ENCODE data around the gene PAPPA.

The PAPPA gene

GRCh38 chr9:116232424-116233159, 79.0 kb downstream of the PAPPA start:
- DNase-seq = no peak

DNA sequence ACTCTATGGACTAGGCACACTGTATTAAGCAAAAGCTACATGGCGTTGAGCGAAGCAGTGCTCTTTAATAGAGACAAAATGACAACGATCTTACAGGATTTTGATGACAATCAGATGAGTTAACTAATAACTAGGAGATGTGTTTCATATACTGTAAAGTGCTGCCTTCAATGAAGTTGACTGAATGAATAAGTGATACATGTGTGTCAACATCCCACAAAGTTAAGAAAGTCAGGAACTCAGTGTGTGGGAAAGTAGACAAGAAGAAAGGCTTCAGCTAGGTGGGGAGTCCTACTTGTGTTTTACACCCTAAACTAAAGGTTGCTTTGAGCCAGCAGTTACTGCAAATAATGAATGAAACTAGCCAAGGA, 79.6 kb downstream of the PAPPA start:
- no peak for DNase-seq

DNA sequence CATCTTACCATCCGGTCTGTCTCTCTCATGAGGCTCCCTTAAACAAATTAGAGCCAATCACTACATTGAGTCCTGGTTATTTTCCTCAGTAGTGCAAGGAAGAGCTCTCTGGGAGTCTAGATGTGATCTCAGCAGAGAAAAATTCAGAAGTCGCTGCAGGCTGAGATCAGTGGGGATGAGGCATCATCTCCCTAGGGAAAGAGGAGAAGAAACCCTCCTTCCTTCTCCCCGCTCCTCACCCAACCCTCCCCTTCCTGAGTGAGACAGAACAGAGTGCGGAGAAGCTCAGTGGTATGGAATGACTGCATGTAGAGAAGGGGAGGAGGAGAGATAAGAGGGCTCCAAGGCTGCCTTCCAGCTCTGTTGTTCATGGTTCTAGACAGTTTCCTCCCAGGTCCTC, 80.5 kb downstream of the PAPPA start:
- no peak for DNase-seq

DNA sequence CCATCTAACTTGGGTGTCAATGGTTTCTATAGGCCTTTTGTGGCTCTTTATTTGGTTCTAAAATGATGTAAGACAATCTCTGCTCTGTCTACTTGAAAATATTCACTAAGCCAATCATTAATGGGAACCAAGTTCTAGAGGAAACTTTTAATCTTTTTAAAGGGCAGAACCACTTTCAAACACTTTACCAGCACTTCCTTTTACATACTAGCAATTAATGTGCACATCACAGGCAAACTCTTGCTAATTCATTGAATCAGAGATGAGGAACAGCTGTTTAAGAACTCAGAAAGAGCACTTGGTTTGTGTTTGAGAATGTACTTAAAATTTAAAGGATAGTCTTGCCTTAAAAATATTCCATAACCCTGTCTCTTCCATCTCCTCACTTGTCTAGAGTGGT, 83.4 kb downstream of the PAPPA start:
- DNase-seq = no peak

DNA sequence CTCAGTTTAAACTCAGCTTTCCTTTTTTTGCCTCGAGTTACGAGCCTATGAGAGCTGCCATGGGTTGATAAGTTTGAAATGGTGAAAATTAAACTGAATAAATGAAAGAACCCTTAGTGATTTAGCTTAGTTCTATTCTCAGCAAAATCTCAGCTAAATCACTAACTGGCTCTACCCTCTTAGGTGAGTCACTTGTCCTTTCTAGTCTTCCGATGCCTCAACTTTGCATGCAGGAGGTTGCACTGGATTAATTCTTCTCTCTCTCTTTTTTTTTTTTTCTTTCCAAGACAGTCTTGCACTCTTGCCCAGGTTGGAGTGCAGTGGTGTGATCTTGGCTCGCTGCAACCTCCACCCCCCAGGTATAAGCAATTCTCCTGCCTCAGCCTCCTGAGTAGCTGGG, 83.9 kb downstream of the PAPPA start:
- DNase-seq = no peak

DNA sequence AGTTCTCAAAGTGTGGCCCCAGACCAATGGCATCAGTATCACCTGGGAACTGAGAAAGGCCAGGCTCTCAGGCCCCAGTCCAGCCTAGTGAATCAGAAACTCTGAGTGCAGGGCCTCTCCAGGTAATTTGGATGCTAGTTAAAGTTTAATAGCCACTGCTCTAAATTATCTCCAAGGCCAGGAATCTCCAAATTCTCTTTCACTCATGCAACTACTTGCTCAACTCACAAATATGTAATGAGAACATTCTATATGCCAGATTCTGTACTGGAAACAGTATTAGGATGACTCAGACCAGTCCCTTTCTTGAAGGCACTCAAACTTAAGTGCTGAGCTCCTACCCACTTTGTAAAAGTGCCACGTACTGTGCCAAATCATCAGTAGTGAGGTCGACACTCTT, 84.6 kb downstream of the PAPPA start:
- no peak for DNase-seq

DNA sequence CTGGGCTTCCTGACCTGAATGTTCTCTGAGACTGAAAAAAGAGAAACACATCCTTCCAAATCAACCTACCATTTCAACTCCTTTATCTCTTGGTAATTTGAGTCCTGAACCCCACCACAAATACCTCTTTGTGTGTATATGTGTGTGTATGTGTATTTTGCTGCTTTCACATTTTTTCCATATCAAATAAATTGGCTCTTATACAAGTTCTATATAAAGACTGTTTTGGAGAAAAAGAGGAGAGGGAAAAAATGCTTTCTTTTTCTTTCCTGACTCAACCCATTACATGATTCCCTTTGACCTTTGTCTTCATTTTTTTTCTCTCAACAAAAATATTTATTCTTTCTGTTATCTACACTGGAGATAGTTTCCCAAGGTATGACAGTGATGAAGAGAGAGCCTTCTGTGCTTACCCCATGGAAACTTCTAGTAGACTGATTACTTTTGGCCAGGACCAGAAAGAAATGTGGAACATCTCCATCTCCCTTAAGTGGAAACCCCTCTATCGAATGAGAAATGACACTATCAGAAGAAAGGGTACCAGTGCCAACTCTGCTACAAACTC, 85.3 kb downstream of the PAPPA start:
- no peak for DNase-seq

DNA sequence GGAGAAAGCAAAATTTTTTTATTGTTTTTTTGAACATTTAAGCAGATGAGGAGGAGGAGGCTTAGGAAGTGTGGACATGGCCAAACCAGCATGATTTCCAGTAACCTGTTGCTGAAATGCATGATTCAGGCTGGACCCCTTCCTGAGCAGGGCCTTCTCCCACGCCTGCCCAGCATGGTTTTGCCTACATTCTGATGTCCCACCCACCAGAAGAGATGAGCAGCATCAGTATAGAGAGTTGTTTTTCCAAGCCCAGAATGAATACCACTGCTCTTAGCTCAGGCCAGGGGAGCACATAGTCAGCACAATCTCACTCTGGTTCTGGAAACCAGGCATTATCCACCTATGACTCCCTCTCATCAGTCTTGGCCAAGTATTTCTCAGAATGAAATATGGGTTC, 90.1 kb downstream of the PAPPA start:
- no peak for DNase-seq

DNA sequence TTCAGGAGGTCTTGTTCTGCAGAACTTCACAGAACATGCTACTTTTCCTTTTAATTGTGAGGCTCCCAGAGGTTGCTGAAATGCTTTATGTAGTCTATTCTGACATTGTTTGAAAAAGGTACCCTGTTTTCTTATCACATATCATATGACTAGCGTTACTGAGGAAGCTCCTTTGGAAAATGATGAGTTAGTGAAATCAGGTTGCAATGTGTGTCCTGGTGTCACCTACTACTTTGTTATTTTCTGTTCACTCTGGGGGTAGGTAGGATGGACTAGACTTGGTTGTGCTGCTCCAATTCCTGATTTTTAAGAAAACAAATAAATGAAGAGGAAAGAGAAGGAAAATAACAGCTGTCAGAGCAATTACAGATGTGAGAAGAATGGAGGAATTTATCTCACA, 93.7 kb downstream of the PAPPA start:
- DNase-seq = no peak

DNA sequence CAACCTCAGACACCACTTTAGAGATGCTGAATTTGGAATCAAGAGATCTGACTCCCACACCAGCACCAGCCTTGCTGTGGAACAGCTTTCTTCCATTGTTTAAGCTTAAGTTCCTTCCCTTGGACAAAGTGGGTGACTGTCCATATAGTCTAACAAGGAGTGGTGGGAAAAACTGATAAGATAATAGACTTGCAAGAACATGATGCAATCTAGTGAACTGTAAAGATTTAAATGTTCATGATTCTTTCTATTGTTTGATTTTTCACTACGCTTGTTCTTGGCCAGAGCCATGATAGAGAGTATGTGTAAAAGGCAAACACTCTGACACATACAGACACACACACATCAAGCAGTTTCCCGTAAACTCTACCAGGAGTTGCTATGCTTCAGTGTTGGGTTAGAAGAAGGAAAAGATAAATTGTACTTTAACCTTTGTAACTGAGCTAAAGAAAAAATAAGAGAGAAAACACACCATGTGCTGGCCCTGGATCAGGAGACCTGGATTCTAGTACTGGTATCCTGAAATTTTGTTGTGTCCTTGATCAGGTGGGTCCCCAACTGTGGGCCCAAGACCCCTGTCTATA, 94.3 kb downstream of the PAPPA start:
- no peak for DNase-seq

DNA sequence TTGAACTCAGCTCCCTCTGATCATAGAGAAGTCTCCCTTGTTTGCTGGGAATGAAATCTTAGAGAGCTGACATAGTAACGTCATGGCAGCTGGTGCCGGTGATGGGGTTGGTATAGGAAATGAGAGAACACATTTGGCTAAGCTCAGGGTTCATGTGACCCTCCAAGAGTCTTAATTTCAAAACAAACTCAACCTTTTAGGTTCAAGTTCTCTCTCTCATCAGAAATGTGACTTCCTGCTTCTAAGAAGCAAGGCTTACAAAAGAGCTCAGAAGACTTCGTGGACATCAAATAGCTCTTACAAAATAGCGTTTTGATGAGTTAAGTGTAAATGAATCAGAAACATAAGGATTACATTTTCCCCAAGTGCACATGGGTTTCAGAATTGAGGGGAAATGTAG, 97.3 kb downstream of the PAPPA start:
- DNase-seq = no peak

GRCh38 chr9:116251366-116251765, 97.8 kb downstream of the PAPPA start:
- no peak for DNase-seq

DNA sequence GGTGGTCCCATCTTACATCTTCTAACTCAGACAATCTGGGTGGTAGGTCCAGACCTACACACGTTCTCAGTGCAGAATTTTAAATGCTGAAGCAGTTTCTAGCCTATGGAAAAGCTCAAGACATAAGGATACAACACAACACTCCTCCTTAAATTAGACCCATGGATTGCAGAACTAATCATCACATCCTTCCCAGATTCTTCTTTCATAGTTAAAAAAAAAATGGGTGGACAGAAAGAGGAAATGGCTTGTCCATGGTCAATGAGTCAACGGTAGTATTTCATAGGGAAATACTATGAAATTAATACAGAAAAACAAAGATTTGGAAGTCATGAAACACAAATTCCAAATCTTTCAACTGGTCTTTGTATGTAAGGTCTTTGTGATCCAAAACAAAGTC, 106.9 kb downstream of the PAPPA start:
- DNase-seq = no peak

DNA sequence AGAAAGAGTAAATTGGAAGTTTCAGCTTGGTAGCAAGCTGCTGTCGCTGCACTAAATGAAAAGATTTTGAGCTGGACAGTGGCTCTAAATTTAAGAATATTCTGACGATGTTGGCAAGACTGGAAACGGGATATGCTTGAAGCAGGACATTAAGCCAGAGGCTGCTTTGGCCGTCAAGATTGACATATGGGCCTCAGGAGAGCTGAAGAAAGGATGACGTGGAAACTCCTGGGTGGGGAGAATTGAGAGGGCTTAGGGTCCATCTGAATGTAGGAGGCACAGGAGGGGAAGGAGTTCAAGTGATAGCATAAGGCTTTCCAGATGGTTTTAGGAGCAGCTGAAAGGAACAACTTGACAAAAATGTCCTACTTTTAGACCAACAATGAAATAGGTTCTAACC, 108.9 kb downstream of the PAPPA start:
- no peak for DNase-seq

- DNase-seq = no peak
Observed at GRCh38 chr9:116264361-116264760, 110.8 kb downstream of the PAPPA start.

DNA sequence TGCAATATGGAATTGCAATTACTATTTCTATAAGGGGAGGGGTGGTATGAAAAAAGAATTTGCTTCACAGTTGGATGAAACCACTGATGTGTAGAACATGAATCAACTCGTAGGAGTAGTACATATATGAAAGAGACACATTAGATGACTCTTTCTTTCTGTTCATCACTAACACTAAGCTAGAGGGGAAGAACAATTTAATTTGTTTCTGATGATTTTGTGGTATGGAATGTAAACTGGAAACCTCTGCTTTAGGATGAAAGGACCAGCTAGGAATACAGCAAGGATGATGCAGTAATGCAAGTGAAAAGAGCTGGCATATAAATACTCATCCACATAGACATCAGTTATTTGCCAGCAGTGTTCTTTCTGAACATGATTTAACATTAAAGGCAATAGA, 113.4 kb downstream of the PAPPA start:
- DNase-seq = no peak

- DNase-seq = no peak
Observed at GRCh38 chr9:116269250-116269649, 115.7 kb downstream of the PAPPA start.

- DNase-seq = no peak
Observed at GRCh38 chr9:116270546-116270945, 117.0 kb downstream of the PAPPA start.

GRCh38 chr9:116271340-116271739, 117.7 kb downstream of the PAPPA start:
- no peak for DNase-seq

GRCh38 chr9:116271991-116272390, 118.4 kb downstream of the PAPPA start:
- no peak for DNase-seq

GRCh38 chr9:116274293-116274692, 120.7 kb downstream of the PAPPA start:
- no peak for DNase-seq

GRCh38 chr9:116275418-116276195, 122.0 kb downstream of the PAPPA start:
- no peak for DNase-seq

DNA sequence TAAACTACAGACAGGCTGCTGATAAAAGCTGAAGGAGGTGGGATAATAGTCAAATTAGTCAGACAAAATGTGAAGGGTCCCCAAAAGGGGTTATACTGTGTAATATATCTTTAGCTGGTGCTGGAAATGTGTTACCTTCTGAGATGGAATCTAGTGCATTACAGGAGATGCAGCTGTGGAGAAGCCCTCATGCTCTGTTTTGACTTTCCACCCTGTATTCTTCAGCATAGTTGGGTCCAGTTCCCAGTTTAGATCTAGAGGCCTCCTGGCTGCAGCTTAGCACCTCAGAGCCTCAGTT, 122.6 kb downstream of the PAPPA start:
- DNase-seq = no peak

GRCh38 chr9:116276651-116277121, 123.1 kb downstream of the PAPPA start:
- DNase-seq = no peak
